ENCODE data around the gene GOLGA6D. TPM values are rescaled to one million over a fixed set of nuclear protein-coding genes. Genes with fewer than 3 reads are reported as not detected.

GOLGA6D gene
- total RNA-seq, 1 experiment from 2014 or later, result 0.12 TPM

GRCh38 chr15:75313116-75313845 lies 30.6 kb downstream of the GOLGA6D start:
- no peak for DNase-seq (ENCODE audit: low read depth, low spot score)
- TF ChIP-seq MAX (IDR thresholded peaks at IDR 0.05), result no peak
- no peak for TF ChIP-seq POLR2AphosphoS5 (IDR thresholded peaks at IDR 0.05; ENCODE audit: low read depth, low read length)
- no peak for TF ChIP-seq YY1 (IDR thresholded peaks at IDR 0.05; ENCODE audit: extremely low read depth, insufficient replicate concordance, low read depth, low read length)
- TF ChIP-seq ZBTB33 (IDR thresholded peaks at IDR 0.05; ENCODE audit: extremely low read depth, insufficient replicate concordance, low read length), result no peak
- no peak for TF ChIP-seq SIN3A (IDR thresholded peaks at IDR 0.05; ENCODE audit: low read depth)
- TF ChIP-seq SRF (IDR thresholded peaks at IDR 0.05; ENCODE audit: low read depth), result no peak
- no peak for TF ChIP-seq CTCF (IDR thresholded peaks at IDR 0.05 in 2 of 3, conservative IDR thresholded peaks at IDR 0.05 in 1 of 3; ENCODE audit: borderline replicate concordance in 1 of 3, insufficient read depth in 1 of 3, low read depth in 2 of 3, low read length in 2 of 3)
- no peak for TF ChIP-seq SP1 (IDR thresholded peaks at IDR 0.05; ENCODE audit: low read depth)
- TF ChIP-seq CEBPB (IDR thresholded peaks at IDR 0.05; ENCODE audit: low read depth), result no peak
- TF ChIP-seq REST (IDR thresholded peaks at IDR 0.05; ENCODE audit: low read depth), result no peak
- no peaks in the 10 kb centered on the region for H3K36me3 ChIP-seq (ENCODE audit: control insufficient read depth in 1 of 2, insufficient read depth in 2 of 2, low read length in 2 of 2)
- no peaks in the 10 kb centered on the region for H4K20me1 ChIP-seq (ENCODE audit: insufficient read depth)
- no peaks in the 10 kb centered on the region for H3K79me2 ChIP-seq (ENCODE audit: insufficient read depth, low read length)
- H3K27me3 ChIP-seq (ENCODE audit: insufficient read depth, low read length), result no peaks in the 10 kb centered on the region
- H2AFZ ChIP-seq (ENCODE audit: low read depth, low read length, poor library complexity, severe bottlenecking), result no peak overlapping the region
- H3K9ac ChIP-seq (ENCODE audit: low read length), result no peak overlapping the region
- BruUV-seq (replicated peaks), result no TSS peak
- H3K27ac ChIP-seq (ENCODE audit: low read depth, low read length), result no peak overlapping the region
- RAD21 ChIA-PET (ENCODE audit: low non-redundant PET in 1 of 2, low total read pairs in 2 of 2, uncharacterized antibody in 2 of 2, unreplicated experiment in 2 of 2), result no interaction called here
- no peak overlapping the region for H3K4me2 ChIP-seq (ENCODE audit: low read length)
- H3K9me2 ChIP-seq (ENCODE audit: insufficient read depth), result no peaks in the 10 kb centered on the region
- CTCF ChIA-PET, result no interaction called here
- POLR2A ChIA-PET, result no interaction called here
- H3K9me3 ChIP-seq (ENCODE audit: control insufficient read depth in 1 of 2, insufficient read depth in 1 of 2, low read depth in 1 of 2, low read length in 2 of 2), result no peaks in the 10 kb centered on the region
- H3K4me3 ChIP-seq (replicated peaks in 1 of 2; ENCODE audit: low read depth in 1 of 2, low read length in 2 of 2), result no peak overlapping the region
- intact Hi-C loops (cut with micrococcal nuclease), result no loop called here
- no peak for ATAC-seq
- H3K4me1 ChIP-seq (ENCODE audit: control insufficient read depth in 1 of 2, insufficient read depth in 2 of 2, low read length in 2 of 2), result peaks cover 0 to 10% of the 10 kb centered on the region in 2 experiments; a peak in 2 of 4 replicates
